Activated CD8-positive, alpha-beta memory T cell treated with anti-CD3 and anti-CD28 coated beads for 48 hours (primary cell): ENCODE data around the gene ATP1B2.

Experiments
- DNase-seq, 3 experiments: peaks; one replicate each; pipeline ENCODE4 v3.0.0-alpha.2; 2020; ENCODE audit warnings: low read depth in 2 of 3, low spot score in 2 of 3

ATP1B2 gene

DNA sequence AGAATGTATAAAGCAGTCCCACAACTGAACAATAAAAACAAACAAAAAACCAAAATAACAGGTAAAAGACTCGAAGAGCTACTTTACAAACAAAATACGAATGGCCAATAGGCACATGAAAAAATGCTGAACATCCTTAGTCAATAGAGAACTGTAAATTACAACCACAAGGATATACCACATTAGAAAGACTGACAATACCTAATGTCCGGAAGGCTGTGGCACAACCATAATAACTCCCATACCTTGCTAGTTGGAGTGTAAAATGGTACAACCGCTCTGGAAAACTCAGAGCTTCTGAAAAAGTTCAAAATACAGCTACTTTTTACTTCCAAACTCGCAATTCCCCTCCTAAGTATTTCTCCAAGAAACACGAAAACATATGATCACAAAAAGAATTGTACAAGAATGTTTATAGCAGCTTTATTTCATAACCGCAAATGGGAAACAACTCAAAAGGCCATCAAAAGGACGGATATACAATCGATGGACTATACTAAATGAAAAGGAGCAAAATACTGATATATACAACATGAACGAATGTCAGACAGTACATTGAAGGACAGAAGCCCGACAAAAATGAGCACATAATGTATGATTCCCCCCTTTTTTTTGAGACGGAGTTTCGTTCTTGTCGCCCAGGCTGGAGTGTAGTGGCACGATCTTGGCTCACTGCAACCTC lies 34.3 kb downstream of the ATP1B2 start:
- no peak for DNase-seq

DNA sequence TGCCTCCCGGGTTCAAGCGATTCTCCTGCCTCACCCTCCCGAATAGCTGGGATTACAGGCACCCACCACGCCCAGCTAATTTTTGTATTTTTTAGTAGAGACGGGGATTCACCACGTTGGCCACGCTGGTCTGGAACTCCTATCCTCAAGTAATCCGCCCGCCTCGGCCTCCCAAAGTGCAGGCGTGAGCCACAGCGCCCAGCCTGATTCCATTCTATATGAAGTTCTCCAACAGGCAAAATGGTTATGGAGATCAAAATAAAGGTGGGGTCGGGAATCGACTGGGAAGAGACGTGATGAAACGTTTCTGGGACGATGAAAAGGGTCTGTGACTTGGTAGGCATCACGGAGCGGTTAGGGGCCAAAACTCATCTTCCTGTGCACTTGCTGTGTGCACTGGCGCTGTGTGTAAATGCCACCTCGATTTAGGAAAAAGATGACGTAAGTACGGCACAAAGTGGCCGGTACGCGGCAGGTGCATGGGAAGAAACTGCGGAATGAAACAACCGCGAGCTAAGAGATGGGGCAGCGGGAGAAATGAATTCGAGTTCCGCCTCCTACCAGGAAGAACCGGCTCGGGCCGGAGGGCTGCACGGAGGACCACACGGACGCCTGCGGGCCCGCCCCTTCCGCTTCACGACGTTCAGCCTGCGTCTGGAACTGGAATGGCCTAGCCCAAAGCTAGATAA lies 35.0 kb downstream of the ATP1B2 start:
- DNase-seq: peak; percentile 56 to 74 (median 70)

DNA sequence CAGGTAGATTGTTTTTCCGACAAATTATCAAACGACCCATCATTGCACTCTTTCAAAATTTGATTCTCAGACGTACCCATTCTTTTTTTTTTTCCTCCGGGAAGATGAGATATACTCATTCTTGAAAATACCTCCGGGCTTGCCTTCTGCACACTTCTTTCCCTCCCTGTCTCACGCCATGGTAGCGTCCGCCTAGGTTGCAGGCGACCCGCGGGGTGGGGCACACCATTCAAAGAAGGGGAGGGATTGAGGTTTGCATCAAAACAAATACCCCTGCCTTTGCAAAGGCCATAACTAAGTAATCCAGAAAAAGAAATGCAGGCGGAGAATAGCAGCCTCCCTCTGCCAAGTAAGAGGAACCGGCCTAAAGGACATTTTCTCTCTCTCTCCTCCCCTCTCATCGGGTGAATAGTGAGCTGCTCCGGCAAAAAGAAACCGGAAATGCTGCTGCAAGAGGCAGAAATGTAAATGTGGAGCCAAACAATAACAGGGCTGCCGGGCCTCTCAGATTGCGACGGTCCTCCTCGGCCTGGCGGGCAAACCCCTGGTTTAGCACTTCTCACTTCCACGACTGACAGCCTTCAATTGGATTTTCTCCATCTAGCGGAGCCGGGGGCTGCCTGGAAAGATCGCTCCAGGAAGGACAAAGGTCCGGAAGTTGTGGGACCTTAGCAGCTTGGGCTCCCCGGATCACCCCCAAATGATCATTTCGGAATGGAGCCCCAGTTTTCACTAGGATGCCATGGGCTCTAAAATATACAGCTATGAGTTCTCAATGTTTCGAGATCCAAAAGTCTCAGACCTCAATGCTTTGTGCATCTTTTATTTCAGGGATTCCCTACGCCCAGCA lies 35.7 kb downstream of the ATP1B2 start:
- DNase-seq: peak; percentile 46 to 54 (median 53)

DNA sequence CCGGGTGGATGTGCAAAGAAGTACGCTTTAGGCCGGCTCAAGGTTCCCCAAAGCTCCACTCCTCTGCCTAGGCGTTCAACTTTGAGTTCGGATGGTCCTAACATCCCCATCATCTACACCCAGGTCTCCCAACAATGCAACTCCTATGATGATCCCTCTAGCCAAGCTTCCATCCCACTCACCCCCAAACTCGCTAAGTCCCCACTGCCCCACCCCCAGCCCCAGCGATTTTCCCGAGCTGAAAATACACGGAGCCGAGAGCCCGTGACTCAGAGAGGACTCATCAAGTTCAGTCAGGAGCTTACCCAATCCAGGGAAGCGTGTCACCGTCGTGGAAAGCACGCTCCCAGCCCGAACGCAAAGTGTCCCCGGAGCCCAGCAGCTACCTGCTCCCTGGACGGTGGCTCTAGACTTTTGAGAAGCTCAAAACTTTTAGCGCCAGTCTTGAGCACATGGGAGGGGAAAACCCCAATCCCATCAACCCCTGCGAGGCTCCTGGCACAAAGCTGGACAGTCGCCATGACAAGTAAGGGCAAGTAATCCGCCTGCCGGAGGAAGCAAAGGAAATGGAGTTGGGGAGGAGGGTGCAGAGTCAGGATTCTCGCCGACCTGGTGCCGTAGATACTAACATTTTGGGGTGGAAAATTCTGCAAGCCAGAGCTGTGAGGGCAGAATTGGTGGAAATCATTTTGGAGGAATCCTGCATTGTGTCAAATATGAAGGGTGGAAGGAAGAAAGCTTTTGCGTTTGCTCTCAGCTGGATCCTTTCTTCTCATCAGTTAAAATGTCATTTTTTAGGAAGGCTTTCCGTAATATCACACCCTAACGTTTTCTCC lies 36.6 kb downstream of the ATP1B2 start, which contains the start of gene TP53:
Gene TP53 (minus strand): TSS at position 419 of the 836 bp plus-strand sequence. CDS start 10,896 bp downstream, outside the sequence.
- DNase-seq: peak; percentile 62 to 72 (median 70)

DNA sequence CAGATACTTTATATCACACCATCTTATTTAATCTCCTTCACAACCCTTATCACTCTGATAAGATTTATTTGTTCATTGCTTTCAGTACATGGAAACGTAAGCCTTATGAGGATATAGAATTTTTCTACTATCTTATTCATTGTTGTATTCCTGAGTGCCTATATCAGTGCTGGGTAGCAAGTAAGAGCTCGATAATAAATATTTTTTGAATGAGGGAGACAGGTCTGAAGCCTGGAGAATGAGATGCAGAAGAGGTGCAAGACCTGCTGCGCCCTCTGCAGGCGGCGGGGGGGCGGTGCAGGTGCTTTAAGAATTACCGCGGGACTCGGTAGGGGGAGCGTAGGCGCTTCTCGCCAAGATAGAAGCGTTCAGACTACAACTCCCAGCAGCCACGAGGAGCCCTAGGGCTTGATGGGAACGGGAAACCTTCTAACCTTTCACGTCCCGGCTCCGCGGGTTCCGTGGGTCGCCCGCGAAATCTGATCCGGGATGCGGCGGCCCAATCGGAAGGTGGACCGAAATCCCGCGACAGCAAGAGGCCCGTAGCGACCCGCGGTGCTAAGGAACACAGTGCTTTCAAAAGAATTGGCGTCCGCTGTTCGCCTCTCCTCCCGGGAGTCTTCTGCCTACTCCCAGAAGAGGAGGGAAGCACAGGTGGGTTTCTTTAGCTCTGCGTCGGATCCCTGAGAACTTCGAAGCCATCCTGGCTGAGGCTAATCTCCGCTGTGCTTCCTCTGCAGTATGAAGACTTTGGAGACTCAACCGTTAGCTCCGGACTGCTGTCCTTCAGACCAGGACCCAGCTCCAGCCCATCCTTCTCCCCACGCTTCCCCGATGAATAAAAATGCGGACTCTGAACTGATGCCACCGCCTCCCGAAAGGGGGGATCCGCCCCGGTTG lies 37.4 kb downstream of the ATP1B2 start, which contains the start of gene WRAP53:
Gene WRAP53 (plus strand): TSS at position 570 of the 900 bp plus-strand sequence. CDS start 172 bp downstream, at position 742.
- DNase-seq: peak; percentile 87 to 94 (median 92)

DNA sequence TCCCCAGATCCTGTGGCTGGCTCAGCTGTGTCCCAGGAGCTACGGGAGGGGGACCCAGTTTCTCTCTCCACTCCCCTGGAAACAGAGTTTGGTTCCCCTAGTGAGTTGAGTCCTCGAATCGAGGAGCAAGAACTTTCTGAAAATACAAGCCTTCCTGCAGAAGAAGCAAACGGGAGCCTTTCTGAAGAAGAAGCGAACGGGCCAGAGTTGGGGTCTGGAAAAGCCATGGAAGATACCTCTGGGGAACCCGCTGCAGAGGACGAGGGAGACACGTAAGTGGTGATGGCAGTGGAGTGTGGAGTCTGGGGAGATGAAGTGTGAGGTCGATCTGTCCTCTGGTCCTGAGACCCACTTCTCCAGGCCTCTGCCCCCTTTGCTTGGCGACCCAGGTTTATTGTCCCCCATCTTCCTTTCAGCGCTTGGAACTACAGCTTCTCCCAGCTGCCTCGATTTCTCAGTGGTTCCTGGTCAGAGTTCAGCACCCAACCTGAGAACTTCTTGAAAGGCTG lies 38.1 kb downstream of the ATP1B2 start:
- DNase-seq: no peak

DNA sequence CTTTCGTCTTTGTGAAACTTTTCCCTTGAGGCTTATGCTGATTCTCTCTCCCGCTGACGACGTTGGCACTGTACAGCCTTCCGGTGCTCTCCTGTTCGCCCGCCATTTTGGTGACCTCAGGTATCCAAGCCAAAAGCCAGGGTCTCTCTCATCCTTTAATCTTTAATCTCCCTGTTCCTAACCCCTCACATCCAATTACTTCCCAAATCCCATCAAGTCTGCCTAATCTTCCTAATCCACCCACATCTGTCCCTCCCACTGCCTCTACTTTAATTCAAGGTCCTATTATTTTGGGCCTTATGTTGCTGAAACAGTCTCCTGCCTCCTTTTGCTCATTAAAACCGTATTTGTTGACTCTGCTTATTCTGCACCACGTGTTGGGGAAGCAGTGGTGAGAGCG lies 44.9 kb downstream of the ATP1B2 start:
- DNase-seq: no peak

DNA sequence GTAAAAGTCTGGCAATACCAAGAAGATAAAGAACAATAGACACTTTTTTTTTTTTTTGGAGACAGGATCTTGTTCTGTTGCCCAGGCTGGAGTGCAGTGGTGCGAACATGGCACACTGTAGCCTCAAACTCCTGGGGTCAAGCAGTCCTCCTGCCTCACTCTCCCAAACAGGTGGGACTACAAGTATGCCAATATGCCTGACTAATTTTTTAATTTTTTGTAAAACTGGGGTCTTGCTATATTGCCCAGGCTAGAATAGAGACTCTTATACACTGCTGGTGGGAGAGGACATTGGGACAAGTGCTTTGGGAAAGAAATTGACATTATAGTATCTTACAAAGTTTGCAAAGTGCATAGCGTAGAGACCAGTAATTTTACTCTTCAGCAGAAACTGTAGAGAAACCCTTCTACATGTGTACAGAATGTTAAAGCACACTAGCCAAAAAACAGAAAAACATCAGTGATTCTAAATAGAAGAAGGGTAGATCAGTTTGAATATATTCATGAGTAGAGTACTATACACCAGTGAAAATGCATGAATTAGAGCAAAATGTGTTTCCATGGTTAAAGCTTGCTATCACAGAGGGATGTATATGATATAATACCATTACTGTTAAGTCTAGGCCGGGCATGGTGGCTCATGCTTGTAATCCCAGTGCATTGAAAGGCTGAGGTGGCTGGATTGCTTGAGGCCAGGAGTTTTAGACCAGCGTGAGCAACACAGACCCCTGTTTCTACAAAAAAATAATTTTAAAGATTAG lies 47.3 kb downstream of the ATP1B2 start:
- no peak for DNase-seq

DNA sequence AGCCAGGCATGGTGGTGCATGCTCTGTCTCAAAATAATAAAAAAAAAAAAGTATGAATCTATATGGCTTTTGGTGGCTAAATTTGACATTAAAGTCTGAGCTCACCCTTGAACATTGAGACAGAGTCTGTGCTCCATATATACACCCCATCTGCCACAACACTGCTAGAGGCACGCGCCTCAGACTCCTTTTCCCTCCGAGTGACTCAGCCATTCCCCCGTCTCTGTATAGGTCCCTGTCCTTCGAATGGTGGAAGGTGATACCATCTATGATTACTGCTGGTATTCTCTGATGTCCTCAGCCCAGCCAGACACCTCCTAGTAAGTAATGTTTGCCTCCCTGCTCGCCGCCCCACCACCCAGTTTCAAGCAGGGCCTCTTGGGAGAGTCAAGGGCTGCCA lies 49.8 kb downstream of the ATP1B2 start:
- no peak for DNase-seq

DNA sequence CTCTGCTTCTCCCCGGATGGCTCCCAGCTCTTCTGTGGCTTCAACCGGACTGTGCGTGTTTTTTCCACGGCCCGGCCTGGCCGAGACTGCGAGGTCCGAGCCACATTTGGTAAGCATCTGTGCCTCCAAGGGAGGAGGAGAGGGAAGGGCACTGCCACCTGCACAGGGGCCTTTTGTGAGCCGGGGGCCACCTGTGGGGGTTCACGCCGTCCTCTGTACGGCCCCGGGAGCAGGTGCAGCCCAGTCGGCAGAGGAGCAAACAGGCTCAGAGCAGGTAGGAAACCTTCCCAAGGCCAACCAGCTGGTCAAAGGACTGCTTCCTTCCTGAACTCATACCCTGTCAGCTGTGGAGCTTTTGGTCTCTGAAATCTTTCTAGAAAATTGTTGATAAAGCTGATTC lies 51.0 kb downstream of the ATP1B2 start:
- DNase-seq: no peak

DNA sequence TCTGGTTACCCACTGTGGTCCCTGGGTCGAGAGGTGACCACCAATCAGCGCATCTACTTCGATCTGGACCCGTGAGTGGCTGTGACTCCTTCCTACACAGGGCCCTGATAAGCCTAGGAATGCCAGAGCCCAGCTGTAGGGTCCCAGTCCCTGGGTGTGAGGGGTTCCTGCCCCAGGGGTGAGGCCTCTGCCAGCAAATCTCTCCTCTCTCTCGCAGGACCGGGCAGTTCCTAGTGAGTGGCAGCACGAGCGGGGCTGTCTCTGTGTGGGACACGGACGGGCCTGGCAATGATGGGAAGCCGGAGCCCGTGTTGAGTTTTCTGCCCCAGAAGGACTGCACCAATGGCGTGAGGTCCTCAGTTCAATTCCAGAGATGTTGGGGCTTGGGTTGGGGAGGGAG lies 52.0 kb downstream of the ATP1B2 start:
- no peak for DNase-seq

DNA sequence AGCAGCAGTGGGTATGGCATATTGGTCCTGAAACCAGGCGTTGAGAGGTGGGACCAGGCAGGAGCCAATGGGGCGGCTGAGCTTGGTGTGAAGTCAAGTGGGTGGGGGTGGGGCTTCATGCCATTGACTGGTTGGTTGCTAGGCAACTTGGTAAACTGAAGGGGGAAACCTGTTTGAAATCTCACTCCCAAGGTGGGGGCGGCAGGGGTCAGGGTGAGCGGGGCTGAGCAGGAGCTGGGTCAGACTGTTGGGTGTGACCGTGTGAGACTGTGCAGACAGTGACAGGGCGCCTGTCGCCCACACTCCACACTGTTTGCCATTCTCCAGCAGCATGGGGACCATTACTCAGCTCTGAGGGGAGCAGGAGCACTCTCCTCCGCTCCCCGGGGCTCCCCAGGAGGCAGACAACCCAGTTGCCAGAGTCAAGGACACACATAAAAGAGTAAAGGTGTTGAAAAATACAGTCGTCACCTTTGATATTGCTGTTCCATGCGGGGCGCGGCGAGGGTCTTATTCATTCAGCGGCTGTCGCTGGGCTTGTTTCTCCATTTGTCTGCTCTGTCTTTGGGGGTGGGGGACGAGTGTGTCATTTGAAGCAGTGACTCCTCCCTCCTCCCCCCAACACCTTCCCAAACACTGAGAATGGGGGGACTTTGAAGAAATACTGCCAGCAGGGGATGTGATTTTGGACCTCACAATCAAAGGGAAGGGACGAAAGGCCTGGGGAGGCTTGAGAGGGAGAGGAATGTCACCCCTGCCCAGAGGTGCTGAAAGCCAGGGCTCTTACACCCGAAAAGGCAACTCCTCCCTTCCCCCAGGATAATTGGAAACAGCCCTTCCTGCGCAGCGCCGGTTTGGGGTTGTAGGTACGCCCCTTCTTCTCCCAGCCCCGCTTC lies 53.1 kb downstream of the ATP1B2 start:
- DNase-seq: no peak

DNA sequence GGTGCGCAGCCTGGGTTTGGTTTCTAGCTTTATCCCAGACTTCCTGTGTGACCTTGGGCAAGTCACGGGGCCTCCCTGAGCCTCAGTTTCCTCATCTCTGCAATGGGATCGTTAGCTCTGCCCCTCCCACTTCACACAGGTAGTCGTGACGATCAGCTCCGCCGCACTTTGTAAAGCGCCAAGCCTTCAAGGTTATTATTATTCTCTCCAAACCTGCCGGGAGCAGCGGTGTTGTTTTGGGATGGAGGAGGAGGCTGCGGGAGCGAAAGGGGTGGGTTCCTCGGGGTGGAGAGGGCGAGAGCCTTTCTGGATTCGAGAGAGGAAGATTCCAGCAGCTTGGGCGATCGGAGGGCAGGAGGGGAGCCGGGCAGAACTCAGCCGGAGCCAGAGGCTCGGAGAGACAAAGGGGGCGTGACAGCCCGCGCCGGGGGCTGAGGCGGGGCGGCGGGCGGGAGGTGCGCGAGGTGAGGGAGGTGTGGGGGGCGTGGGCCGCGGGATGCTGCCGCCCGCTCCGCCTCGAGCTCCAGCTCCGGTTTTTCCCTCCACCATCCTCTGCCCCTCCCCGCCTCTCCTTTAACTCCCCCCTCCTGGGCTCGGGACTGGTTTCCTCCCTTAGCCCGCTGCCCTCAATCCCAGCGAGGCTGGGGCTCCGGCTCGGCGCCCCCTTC lies 54.0 kb downstream of the ATP1B2 start, which contains the start of gene EFNB3:
Gene EFNB3 (plus strand): TSS at position 602 of the 668 bp plus-strand sequence. CDS start 397 bp downstream, outside the sequence.
- no peak for DNase-seq

DNA sequence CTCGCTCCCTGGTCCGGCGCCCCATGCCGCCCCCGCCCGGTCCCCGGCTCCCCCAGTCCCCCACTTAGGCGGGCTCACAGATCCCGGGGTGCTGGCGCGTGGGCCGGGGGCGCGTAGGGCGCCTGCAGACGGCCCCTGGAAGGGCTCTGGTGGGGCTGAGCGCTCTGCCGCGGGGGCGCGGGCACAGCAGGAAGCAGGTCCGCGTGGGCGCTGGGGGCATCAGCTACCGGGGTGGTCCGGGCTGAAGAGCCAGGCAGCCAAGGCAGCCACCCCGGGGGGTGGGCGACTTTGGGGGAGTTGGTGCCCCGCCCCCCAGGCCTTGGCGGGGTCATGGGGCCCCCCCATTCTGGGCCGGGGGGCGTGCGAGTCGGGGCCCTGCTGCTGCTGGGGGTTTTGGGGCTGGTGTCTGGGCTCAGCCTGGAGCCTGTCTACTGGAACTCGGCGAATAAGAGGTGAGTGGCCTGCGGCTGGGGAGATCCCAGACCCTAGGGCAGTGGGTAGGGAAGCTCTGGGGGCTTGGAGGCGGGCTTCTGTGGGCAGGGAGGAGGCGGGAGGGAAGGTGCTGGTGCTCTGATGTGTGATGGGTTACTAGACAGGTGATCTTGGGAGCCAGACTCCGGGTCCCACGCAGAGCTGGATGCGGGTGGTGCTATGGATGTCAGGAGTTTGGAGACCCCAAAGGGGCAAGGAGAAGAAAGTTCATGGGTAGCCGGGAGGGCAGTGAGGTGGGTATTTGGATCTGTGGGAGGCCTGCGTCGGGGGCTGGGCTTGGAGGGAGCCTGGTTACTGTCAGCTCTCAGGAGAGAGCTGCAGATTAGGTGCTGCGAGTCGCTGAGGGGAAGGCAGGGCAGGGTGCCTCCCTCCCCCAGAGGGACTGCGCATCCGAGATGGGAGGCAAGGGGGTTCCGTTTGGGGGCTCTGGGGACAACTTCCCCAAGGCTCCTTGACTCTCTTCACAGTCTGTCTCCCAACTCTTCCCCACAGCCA lies 54.8 kb downstream of the ATP1B2 start:
- no peak for DNase-seq

DNA sequence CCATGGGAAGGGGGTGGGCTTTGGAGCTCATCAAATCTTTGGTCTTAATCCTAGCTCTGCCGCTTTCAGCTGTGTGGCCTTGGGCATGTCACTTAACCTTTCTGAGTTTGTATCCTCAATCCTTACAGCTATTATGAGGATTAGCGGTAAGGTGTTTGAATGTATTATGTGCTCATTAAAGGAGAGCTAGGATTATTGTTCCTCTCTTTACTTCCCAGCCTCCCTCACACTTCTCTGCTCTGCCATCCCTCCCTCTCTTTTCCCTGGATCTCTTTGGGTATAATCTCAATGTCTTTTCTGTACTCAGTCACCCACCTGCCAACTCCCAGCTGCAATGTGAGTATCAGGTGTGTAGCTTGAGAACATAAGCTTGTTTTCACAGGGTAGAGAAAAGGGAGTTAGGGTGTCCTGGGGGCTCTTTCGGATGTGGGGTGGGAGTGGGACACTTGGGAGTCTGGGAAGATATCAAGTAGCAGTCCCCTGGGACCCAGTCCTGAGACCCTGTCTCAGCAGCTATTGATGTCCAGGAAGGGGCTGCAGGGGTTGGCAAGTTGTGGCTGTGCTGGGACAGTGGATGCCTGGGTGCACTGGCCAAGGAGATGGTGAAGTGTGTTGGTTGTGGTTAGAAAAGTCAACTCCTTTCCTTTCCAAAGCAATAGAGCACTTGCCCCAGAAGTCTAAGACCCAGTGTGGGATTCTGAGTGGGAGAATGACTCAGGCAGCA lies 56.1 kb downstream of the ATP1B2 start:
- no peak for DNase-seq
